HEK293 (cell line): ENCODE measurements around the gene CCDC88C.

Experiments
- EGR2 ChIP-seq: fragments of 450-650 bp; formaldehyde crosslinking; IDR thresholded peaks from 2 replicates; pipeline ENCODE4 v1.5.1; 2016; ENCODE audit warnings: low read depth, missing biosample characterization, missing genetic modification characterization
- GLIS1 ChIP-seq: fragments of 450-650 bp; formaldehyde crosslinking; IDR thresholded peaks from 2 replicates; pipeline ENCODE4 v1.5.1; 2016; ENCODE audit warnings: missing biosample characterization, missing genetic modification characterization
- MYNN ChIP-seq: fragments of 450-650 bp; formaldehyde crosslinking; IDR thresholded peaks from 2 replicates; pipeline ENCODE4 v1.5.1; 2016; ENCODE audit warnings: missing biosample characterization, missing genetic modification characterization, borderline replicate concordance
- SCRT1 ChIP-seq: fragments of 450-650 bp; formaldehyde crosslinking; IDR thresholded peaks from 2 replicates; pipeline ENCODE4 v1.5.1; 2016; ENCODE audit warnings: missing biosample characterization, missing genetic modification characterization, borderline replicate concordance
- SETDB1 ChIP-seq: IDR thresholded peaks from one replicate; pipeline ENCODE4 v1.6.1; 2017; ENCODE audit warnings: mild to moderate bottlenecking, low read length, moderate library complexity, mixed read lengths; ENCODE audit not compliant: insufficient read length
- SP2 ChIP-seq: fragments of 450-650 bp; formaldehyde crosslinking; IDR thresholded peaks from 2 replicates; pipeline ENCODE4 v1.5.1; 2016; ENCODE audit warnings: missing biosample characterization, missing genetic modification characterization
- YY1 ChIP-seq: fragments of 450-650 bp; formaldehyde crosslinking; IDR thresholded peaks from 2 replicates; pipeline ENCODE4 v1.5.1; 2018; ENCODE audit warnings: missing biosample characterization, missing genetic modification characterization
- ZBTB21 ChIP-seq: fragments of 450-650 bp; formaldehyde crosslinking; IDR thresholded peaks from 2 replicates; pipeline ENCODE4 v1.5.1; 2017; ENCODE audit warnings: missing biosample characterization, missing genetic modification characterization
- ZBTB7A ChIP-seq: fragments of 450-650 bp; formaldehyde crosslinking; IDR thresholded peaks from 2 replicates; pipeline ENCODE4 v1.5.1; 2016; ENCODE audit warnings: low read depth, missing biosample characterization, missing genetic modification characterization
- ZBTB8A ChIP-seq: fragments of 450-650 bp; formaldehyde crosslinking; IDR thresholded peaks from 2 replicates; pipeline ENCODE4 v1.5.1; 2016; ENCODE audit warnings: missing biosample characterization, missing genetic modification characterization
- ZFP37 ChIP-seq: fragments of 450-650 bp; formaldehyde crosslinking; IDR thresholded peaks from 2 replicates; pipeline ENCODE4 v1.5.1; 2016; ENCODE audit warnings: missing biosample characterization, missing genetic modification characterization
- ZNF248 ChIP-seq: fragments of 450-650 bp; formaldehyde crosslinking; IDR thresholded peaks from 2 replicates; pipeline ENCODE4 v1.5.1; 2017; ENCODE audit warnings: missing biosample characterization, missing genetic modification characterization
- ZNF274 ChIP-seq, 2 experiments: fragments of 200-500 bp in 1 of 2; fragments of 450-650 bp in 1 of 2; sonication (Bioruptor generic) in 1 of 2; formaldehyde crosslinking in 1 of 2; IDR thresholded peaks; 2 replicates each; pipeline versions ENCODE4 v1.5.1 to v1.6.1; 2014 to 2016; ENCODE audit warnings: borderline replicate concordance in 1 of 2, inconsistent platforms in 1 of 2, low read length in 1 of 2, missing biosample characterization in 1 of 2, missing genetic modification characterization in 1 of 2
- ZNF311 ChIP-seq: fragments of 450-650 bp; formaldehyde crosslinking; IDR thresholded peaks from 2 replicates; pipeline ENCODE4 v1.5.1; 2017; ENCODE audit warnings: missing biosample characterization, missing genetic modification characterization, borderline replicate concordance
- ZNF404 ChIP-seq: fragments of 450-650 bp; formaldehyde crosslinking; IDR thresholded peaks from 2 replicates; pipeline ENCODE4 v1.5.1; 2017; ENCODE audit warnings: missing biosample characterization, missing genetic modification characterization
- ZNF426 ChIP-seq: fragments of 450-650 bp; formaldehyde crosslinking; IDR thresholded peaks from 2 replicates; pipeline ENCODE4 v1.5.1; 2017; ENCODE audit warnings: missing biosample characterization, missing genetic modification characterization, mild to moderate bottlenecking, inconsistent platforms, moderate library complexity
- ZNF561 ChIP-seq: fragments of 450-650 bp; IDR thresholded peaks from 2 replicates; pipeline ENCODE4 v1.5.1; 2018; ENCODE audit warnings: missing biosample characterization, missing genetic modification characterization, borderline replicate concordance
- ZNF596 ChIP-seq: fragments of 450-650 bp; IDR thresholded peaks from 2 replicates; pipeline ENCODE4 v1.5.0; 2018; ENCODE audit warnings: missing biosample characterization, mild to moderate bottlenecking, missing genetic modification characterization, moderate library complexity
- ZNF658 ChIP-seq: fragments of 450-650 bp; formaldehyde crosslinking; IDR thresholded peaks from 2 replicates; pipeline ENCODE4; 2016; ENCODE audit warnings: missing biosample characterization, missing genetic modification characterization
- ZNF664 ChIP-seq: fragments of 450-650 bp; formaldehyde crosslinking; IDR thresholded peaks from 2 replicates; pipeline ENCODE4 v1.5.1; 2016; ENCODE audit warnings: missing biosample characterization, missing genetic modification characterization
- ZNF768 ChIP-seq: fragments of 450-650 bp; formaldehyde crosslinking; IDR thresholded peaks from 2 replicates; pipeline ENCODE4 v1.5.1; 2018; ENCODE audit warnings: missing biosample characterization, mild to moderate bottlenecking, missing genetic modification characterization
- ZSCAN30 ChIP-seq: fragments of 450-650 bp; IDR thresholded peaks from 2 replicates; pipeline ENCODE4 v1.5.1; 2018; ENCODE audit warnings: missing biosample characterization, mild to moderate bottlenecking, missing genetic modification characterization, moderate library complexity
- TF ChIP-seq, protein P1 (sequence below): fragments of 450-650 bp; formaldehyde crosslinking; IDR thresholded peaks from 2 replicates; pipeline ENCODE4 v1.5.1; 2017; ENCODE audit warnings: missing biosample characterization, missing genetic modification characterization
- TF ChIP-seq, protein P2 (sequence below): fragments of 450-650 bp; formaldehyde crosslinking; IDR thresholded peaks from 2 replicates; pipeline ENCODE4 v1.5.1; 2016; ENCODE audit warnings: missing biosample characterization, missing genetic modification characterization
- TF ChIP-seq, protein P3 (sequence below): fragments of 450-650 bp; formaldehyde crosslinking; IDR thresholded peaks from 2 replicates; pipeline ENCODE4 v1.5.1; 2016; ENCODE audit warnings: missing biosample characterization, missing genetic modification characterization
- TF ChIP-seq, protein P4 (sequence below): fragments of 450-650 bp; formaldehyde crosslinking; IDR thresholded peaks from 2 replicates; pipeline ENCODE4 v1.5.1; 2016; ENCODE audit warnings: missing biosample characterization, missing genetic modification characterization
- TF ChIP-seq, protein P5 (sequence below): fragments of 450-650 bp; formaldehyde crosslinking; IDR thresholded peaks from 2 replicates; pipeline ENCODE4 v1.5.1; 2016; ENCODE audit warnings: missing biosample characterization, missing genetic modification characterization

The CCDC88C gene

DNA sequence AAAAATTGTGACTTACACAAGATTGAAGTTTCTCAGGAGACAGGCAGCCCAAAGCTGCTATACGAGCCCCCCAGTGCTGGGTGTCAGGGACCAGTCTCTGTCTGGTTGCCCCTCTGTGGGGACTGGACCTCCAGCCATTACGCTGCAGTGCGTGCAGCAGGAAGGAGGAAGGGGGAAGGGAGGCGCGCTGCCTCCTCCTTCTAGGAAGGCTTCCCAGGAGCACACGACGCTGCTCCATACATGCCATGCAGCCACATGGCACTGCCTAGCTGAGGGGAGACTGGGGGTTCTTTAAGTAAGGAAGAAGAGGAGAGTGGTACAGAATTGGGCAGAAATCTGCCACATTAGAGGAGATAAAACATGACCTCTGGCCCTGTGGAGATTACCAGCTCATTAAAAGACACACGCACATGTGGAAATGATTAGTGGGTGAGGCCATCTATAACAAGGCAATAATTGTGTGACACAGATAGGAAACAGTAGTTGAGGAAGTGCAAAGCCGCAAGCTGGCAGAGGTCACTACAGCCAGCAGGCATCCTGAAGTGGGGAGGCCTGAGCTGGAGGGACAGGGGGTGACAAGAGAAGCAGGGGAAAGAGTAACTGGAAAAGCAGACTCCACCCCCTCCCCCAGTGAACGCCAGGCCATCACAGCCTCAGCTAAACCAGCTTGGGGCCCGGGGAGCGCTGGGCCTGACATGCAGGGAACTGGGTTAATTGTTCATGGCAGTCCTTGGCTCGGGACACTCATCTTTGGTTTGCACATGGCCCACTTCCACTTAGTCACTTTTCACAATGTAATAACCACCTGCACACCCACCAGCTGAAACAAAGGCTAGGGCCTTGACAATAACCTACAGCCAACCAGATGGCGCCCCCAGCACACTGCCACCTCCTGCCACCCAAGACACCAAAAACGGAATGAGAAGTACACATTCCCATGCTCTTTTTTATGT is 39.6 kb downstream of the CCDC88C start (continued):
- TF ChIP-seq, protein P1, sequence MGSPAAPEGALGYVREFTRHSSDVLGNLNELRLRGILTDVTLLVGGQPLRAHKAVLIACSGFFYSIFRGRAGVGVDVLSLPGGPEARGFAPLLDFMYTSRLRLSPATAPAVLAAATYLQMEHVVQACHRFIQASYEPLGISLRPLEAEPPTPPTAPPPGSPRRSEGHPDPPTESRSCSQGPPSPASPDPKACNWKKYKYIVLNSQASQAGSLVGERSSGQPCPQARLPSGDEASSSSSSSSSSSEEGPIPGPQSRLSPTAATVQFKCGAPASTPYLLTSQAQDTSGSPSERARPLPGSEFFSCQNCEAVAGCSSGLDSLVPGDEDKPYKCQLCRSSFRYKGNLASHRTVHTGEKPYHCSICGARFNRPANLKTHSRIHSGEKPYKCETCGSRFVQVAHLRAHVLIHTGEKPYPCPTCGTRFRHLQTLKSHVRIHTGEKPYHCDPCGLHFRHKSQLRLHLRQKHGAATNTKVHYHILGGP (tag by site-specific recombination): peak; percentile 33; the same call in 1 of the 2 replicates
- TF ChIP-seq, protein P2, sequence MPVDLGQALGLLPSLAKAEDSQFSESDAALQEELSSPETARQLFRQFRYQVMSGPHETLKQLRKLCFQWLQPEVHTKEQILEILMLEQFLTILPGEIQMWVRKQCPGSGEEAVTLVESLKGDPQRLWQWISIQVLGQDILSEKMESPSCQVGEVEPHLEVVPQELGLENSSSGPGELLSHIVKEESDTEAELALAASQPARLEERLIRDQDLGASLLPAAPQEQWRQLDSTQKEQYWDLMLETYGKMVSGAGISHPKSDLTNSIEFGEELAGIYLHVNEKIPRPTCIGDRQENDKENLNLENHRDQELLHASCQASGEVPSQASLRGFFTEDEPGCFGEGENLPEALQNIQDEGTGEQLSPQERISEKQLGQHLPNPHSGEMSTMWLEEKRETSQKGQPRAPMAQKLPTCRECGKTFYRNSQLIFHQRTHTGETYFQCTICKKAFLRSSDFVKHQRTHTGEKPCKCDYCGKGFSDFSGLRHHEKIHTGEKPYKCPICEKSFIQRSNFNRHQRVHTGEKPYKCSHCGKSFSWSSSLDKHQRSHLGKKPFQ (tag by site-specific recombination): no peak
- TF ChIP-seq ZNF248 (tag by site-specific recombination): no peak
- TF ChIP-seq ZNF664 (tag by site-specific recombination): 0 out of 2 replicates have a peak, but pooled peaks have one; percentile 6
- TF ChIP-seq YY1 (tag by site-specific recombination): no peak
- 0 out of 2 replicates have a peak, but pooled peaks have one; percentile 63 for TF ChIP-seq ZBTB7A
- TF ChIP-seq ZNF426 (tag by site-specific recombination): no peak
- no peak for TF ChIP-seq ZNF311 (tag by site-specific recombination)
- TF ChIP-seq ZNF596: peak; percentile 62
- TF ChIP-seq GLIS1: no peak
- no peak for TF ChIP-seq ZNF404 (tag by site-specific recombination)
- 0 out of 2 replicates have a peak, but pooled peaks have one; percentile 41 for TF ChIP-seq ZSCAN30
- no peak for TF ChIP-seq ZNF658 (tag by site-specific recombination)
- no peak for TF ChIP-seq ZNF561 (tag by site-specific recombination)
- TF ChIP-seq, protein P3, sequence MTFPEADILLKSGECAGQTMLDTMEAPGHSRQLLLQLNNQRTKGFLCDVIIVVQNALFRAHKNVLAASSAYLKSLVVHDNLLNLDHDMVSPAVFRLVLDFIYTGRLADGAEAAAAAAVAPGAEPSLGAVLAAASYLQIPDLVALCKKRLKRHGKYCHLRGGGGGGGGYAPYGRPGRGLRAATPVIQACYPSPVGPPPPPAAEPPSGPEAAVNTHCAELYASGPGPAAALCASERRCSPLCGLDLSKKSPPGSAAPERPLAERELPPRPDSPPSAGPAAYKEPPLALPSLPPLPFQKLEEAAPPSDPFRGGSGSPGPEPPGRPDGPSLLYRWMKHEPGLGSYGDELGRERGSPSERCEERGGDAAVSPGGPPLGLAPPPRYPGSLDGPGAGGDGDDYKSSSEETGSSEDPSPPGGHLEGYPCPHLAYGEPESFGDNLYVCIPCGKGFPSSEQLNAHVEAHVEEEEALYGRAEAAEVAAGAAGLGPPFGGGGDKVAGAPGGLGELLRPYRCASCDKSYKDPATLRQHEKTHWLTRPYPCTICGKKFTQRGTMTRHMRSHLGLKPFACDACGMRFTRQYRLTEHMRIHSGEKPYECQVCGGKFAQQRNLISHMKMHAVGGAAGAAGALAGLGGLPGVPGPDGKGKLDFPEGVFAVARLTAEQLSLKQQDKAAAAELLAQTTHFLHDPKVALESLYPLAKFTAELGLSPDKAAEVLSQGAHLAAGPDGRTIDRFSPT: peak; percentile 72; the same call in 1 of the 2 replicates
- no peak for TF ChIP-seq ZNF274 (IDR thresholded peaks at IDR 0.05; ENCODE audit: low read length)
- no peak for TF ChIP-seq ZNF274 (tag by site-specific recombination; IDR thresholded peaks at IDR 0.05; ENCODE audit: borderline replicate concordance)
- no peak for TF ChIP-seq EGR2 (tag by site-specific recombination)
- TF ChIP-seq SETDB1: no peak
- TF ChIP-seq ZFP37 (tag by site-specific recombination): no peak
- TF ChIP-seq MYNN (tag by site-specific recombination): no peak
- TF ChIP-seq, protein P4, sequence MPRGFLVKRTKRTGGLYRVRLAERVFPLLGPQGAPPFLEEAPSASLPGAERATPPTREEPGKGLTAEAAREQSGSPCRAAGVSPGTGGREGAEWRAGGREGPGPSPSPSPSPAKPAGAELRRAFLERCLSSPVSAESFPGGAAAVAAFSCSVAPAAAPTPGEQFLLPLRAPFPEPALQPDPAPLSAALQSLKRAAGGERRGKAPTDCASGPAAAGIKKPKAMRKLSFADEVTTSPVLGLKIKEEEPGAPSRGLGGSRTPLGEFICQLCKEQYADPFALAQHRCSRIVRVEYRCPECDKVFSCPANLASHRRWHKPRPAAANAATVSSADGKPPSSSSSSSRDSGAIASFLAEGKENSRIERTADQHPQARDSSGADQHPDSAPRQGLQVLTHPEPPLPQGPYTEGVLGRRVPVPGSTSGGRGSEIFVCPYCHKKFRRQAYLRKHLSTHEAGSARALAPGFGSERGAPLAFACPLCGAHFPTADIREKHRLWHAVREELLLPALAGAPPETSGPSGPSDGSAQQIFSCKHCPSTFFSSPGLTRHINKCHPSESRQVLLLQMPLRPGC (tag by site-specific recombination): 0 out of 2 replicates have a peak, but pooled peaks have one; percentile 44
- no peak for TF ChIP-seq ZBTB21 (tag by site-specific recombination)
- TF ChIP-seq ZBTB8A (tag by site-specific recombination): no peak; the same call in 1 of the 2 replicates
- TF ChIP-seq, protein P5, sequence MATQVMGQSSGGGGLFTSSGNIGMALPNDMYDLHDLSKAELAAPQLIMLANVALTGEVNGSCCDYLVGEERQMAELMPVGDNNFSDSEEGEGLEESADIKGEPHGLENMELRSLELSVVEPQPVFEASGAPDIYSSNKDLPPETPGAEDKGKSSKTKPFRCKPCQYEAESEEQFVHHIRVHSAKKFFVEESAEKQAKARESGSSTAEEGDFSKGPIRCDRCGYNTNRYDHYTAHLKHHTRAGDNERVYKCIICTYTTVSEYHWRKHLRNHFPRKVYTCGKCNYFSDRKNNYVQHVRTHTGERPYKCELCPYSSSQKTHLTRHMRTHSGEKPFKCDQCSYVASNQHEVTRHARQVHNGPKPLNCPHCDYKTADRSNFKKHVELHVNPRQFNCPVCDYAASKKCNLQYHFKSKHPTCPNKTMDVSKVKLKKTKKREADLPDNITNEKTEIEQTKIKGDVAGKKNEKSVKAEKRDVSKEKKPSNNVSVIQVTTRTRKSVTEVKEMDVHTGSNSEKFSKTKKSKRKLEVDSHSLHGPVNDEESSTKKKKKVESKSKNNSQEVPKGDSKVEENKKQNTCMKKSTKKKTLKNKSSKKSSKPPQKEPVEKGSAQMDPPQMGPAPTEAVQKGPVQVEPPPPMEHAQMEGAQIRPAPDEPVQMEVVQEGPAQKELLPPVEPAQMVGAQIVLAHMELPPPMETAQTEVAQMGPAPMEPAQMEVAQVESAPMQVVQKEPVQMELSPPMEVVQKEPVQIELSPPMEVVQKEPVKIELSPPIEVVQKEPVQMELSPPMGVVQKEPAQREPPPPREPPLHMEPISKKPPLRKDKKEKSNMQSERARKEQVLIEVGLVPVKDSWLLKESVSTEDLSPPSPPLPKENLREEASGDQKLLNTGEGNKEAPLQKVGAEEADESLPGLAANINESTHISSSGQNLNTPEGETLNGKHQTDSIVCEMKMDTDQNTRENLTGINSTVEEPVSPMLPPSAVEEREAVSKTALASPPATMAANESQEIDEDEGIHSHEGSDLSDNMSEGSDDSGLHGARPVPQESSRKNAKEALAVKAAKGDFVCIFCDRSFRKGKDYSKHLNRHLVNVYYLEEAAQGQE (tag by site-specific recombination): no peak
- TF ChIP-seq SP2: no peak
- TF ChIP-seq ZNF768 (tag by site-specific recombination): no peak
- TF ChIP-seq SCRT1 (tag by site-specific recombination): no peak
